H1 (cell line): Measurements from ENCODE around the gene GRK7.

Source experiments
- CEBPB ChIP-seq: IDR thresholded peaks from 2 replicates; pipeline ENCODE4 v1.6.1; 2012; ENCODE audit warnings: low read depth, low read length
- CTCF ChIP-seq, 3 experiments: IDR thresholded peaks; 1 replicate in 2 of 3; 2 replicates in 1 of 3; pipeline versions ENCODE4 v1.5.1 to v1.6.1; 2011; ENCODE audit warnings: low read length in 3 of 3, mild to moderate bottlenecking in 3 of 3, inconsistent platforms in 2 of 3, low read depth in 1 of 3, moderate library complexity in 1 of 3; ENCODE audit not compliant: insufficient read depth in 1 of 3; ENCODE audit errors: control extremely low read depth in 1 of 3
- EP300 ChIP-seq, 2 experiments: IDR thresholded peaks; 1 replicate in 1 of 2; 2 replicates in 1 of 2; pipeline ENCODE4 v1.6.1; 2011 to 2012; ENCODE audit warnings: low read depth in 2 of 2, low read length in 2 of 2, mild to moderate bottlenecking in 2 of 2, borderline replicate concordance in 1 of 2, inconsistent platforms in 1 of 2, moderate library complexity in 1 of 2
- EZH2 ChIP-seq: fragments of 200-600 bp; sonication (generic); IDR thresholded peaks from 2 replicates; pipeline ENCODE4 v1.7.1; 2012; ENCODE audit warnings: low read depth, mild to moderate bottlenecking, moderate library complexity, low read length, inconsistent platforms; ENCODE audit not compliant: severe bottlenecking
- MAFK ChIP-seq: IDR thresholded peaks from 2 replicates; pipeline ENCODE4 v1.6.1; 2012; ENCODE audit warnings: low read depth, mild to moderate bottlenecking, improper control_type of control experiment, low read length
- POLR2A ChIP-seq, 2 experiments: IDR thresholded peaks; 1 replicate in 1 of 2; 2 replicates in 1 of 2; pipeline ENCODE4 v1.6.1; 2011; ENCODE audit warnings: low read depth in 2 of 2, low read length in 2 of 2, mild to moderate bottlenecking in 2 of 2; ENCODE audit errors: control extremely low read depth in 1 of 2
- SP1 ChIP-seq: IDR thresholded peaks from 2 replicates; pipeline ENCODE4 v1.6.1; 2011; ENCODE audit warnings: low read depth, low read length
- TBP ChIP-seq: IDR thresholded peaks from 2 replicates; pipeline ENCODE4 v1.6.1; 2011; ENCODE audit warnings: low read depth, low read length, improper control_type of control experiment
- YY1 ChIP-seq: IDR thresholded peaks from 2 replicates; pipeline ENCODE4 v1.6.1; 2011; ENCODE audit warnings: low read depth, mild to moderate bottlenecking, low read length

DNA sequence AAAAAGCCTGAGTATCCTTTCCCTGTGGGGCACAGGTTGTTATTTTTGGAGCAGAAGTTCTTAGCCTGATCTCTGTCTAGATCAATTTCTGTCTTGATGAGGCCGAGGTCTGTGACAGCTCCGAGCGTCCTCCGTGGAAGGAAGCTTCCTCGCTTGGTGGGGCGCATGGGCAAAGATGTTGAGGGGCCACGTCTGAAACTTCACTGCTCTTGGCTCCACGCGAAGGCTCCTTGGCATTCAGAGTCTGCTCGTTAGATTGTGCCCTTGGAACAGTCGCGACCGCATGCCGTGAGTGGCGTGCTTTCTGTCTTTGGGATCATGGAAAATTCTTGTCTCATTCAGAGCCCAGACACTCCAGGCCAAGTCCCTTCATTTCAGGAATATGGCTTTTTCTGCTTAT, 13.7 kb downstream of the GRK7 start:
- TF ChIP-seq EP300 (IDR thresholded peaks at IDR 0.05; ENCODE audit: borderline replicate concordance in 1 of 2, low read depth in 2 of 2, low read length in 2 of 2) (no peak), CTCF (IDR thresholded peaks at IDR 0.05; ENCODE audit: control extremely low read depth in 1 of 3, insufficient read depth in 1 of 3, low read depth in 1 of 3, low read length in 3 of 3) (no peak), SP1 (no peak), EZH2 (no peak), TBP (no peak), MAFK (no peak), POLR2A (IDR thresholded peaks at IDR 0.05; ENCODE audit: control extremely low read depth in 1 of 2, low read depth in 2 of 2, low read length in 2 of 2) (no peak), YY1 (no peak), CEBPB (no peak)
